Thyroid gland (tissue), 4 donors: ENCODE data around the gene TGOLN2. TPM values are rescaled to one million over a fixed set of nuclear protein-coding genes. Genes with fewer than 3 reads are reported as not detected.
"Not testable (repeated sequence)": the region's sequence is repeated elsewhere in the genome, so short reads cannot be mapped to it uniquely, and the experiment has no call there.

Experiments used
- DNase-seq, 2 donors: peaks; one replicate each; pipeline ENCODE4 v3.0.0-alpha.2; 2019
- H3K27ac ChIP-seq, 3 donors: fragments of 200-600 bp; sonication (generic); 1 replicate in 2 of 3; 2 replicates in 1 of 3; pipeline ENCODE4 v1.5.1; 2016 to 2019; ENCODE audit warnings: mild to moderate bottlenecking in 1 of 3, moderate library complexity in 1 of 3
- H3K27me3 ChIP-seq: fragments of 200-600 bp; sonication (generic); one replicate; pipeline ENCODE4 v1.5.1; 2019
- H3K36me3 ChIP-seq, 2 donors: fragments of 200-600 bp; sonication (generic); one replicate each; pipeline ENCODE4 v1.5.1; 2016 to 2019
- H3K4me1 ChIP-seq, 2 donors: fragments of 200-600 bp; sonication (generic); one replicate each; pipeline ENCODE4 v1.5.1; 2017 to 2019
- H3K4me3 ChIP-seq, 3 donors: fragments of 200-600 bp; sonication (generic); replicated peaks in 1 of 3; 1 replicate in 2 of 3; 2 replicates in 1 of 3; pipeline ENCODE4 v1.5.1; 2016; ENCODE audit warnings: mild to moderate bottlenecking in 1 of 3
- H3K9me3 ChIP-seq: fragments of 200-600 bp; sonication (generic); one replicate; pipeline ENCODE4 v1.5.1; 2017
- POLR2A ChIP-seq, 2 donors: fragments of 450-650 bp; IDR thresholded peaks; one replicate each; pipeline ENCODE4 v1.6.1; 2017; ENCODE audit warnings: antibody characterized with exemption in 2 of 2, mild to moderate bottlenecking in 2 of 2, moderate library complexity in 1 of 2
- WGBS, 2 donors: methylation state at CpG; one replicate each; pipeline ENCODE4 v1.1.5; 2017; 5-methylcytosine and 5-hydroxymethylcytosine counted together
- intact Hi-C: fragments of 100-400 bp; cut with DNase I; formaldehyde crosslinking; loops from one replicate; pipeline ENCODE4 v1.15.1; 2023
- total RNA-seq, 4 donors: library from RNA; depleted of rRNA; stranded (reverse); fragments of >200 nt; gene quantifications; one replicate each; pipeline ENCODE4 v1.2.3, GENCODE V29; 2016
- TF ChIP-seq, protein P1 (sequence below), 6 experiments: fragments of 200-600 bp in 3 of 6; fragments of 450-650 bp in 3 of 6; sonication (generic) in 3 of 6; IDR thresholded peaks; one replicate each; pipeline ENCODE4 v1.5.1; 2016 to 2019; ENCODE audit warnings: antibody characterized with exemption in 6 of 6, mild to moderate bottlenecking in 2 of 6, inconsistent platforms in 1 of 6, moderate library complexity in 1 of 6

TGOLN2 gene
- total RNA-seq, 4 donors from 2014 or later, result 146 to 207 (median 162) TPM

DNA sequence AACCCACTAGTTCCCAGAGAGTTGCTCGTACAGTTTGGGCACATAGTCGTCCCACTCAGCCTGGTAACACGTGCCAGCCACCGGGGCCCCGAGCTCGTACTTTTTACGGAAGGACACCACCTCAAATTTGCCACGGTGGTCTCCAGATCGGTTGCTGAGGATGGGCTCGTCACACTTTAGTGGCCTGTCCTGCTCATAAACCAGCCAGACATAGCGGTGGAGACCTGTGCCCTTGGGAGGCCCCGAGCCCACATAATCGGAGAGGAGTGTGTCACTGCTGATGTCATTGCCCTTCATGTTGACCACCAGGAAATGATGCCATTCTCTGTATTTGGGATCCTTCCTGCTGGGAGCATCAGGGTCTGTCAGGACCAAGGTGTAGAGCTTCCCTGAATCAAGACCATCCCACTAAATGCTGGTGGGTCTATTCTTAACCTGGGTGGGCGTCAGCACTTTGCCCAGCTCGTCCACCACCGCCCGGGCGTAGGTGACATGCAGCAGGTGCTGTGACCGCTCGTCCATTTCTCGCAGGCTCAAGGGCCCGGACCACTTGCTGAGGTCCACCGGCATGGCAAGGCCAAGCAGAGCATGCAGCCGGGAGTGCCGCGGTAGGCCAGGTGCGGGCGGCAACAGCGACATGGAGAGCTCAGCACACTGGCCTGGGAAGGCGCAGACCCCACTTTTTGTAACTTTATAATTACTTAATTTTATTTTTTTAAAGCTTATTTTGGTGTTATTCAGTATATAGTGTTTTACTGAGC is 13.7 kb upstream of the TGOLN2 start:
- TF ChIP-seq POLR2A (IDR thresholded peaks at IDR 0.05), result no peak
- TF ChIP-seq, protein P1, sequence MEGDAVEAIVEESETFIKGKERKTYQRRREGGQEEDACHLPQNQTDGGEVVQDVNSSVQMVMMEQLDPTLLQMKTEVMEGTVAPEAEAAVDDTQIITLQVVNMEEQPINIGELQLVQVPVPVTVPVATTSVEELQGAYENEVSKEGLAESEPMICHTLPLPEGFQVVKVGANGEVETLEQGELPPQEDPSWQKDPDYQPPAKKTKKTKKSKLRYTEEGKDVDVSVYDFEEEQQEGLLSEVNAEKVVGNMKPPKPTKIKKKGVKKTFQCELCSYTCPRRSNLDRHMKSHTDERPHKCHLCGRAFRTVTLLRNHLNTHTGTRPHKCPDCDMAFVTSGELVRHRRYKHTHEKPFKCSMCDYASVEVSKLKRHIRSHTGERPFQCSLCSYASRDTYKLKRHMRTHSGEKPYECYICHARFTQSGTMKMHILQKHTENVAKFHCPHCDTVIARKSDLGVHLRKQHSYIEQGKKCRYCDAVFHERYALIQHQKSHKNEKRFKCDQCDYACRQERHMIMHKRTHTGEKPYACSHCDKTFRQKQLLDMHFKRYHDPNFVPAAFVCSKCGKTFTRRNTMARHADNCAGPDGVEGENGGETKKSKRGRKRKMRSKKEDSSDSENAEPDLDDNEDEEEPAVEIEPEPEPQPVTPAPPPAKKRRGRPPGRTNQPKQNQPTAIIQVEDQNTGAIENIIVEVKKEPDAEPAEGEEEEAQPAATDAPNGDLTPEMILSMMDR (IDR thresholded peaks at IDR 0.05), result no peak
- H3K9me3 ChIP-seq, result no peaks in the 10 kb centered on the region
- H3K4me3 ChIP-seq, result no peak overlapping the region
- WGBS, 2 donors, result 95 to 97% methylated on average over 29 to 30 of the region's 30 CpGs
- no peaks in the 10 kb centered on the region for H3K4me1 ChIP-seq
- peaks cover 27 to 29% of the 10 kb centered on the region in 2 donors for H3K36me3 ChIP-seq
- H3K27ac ChIP-seq, result no peak overlapping the region
- no peak for DNase-seq
- no peaks in the 10 kb centered on the region for H3K27me3 ChIP-seq
- intact Hi-C loops, result no loop called here

DNA sequence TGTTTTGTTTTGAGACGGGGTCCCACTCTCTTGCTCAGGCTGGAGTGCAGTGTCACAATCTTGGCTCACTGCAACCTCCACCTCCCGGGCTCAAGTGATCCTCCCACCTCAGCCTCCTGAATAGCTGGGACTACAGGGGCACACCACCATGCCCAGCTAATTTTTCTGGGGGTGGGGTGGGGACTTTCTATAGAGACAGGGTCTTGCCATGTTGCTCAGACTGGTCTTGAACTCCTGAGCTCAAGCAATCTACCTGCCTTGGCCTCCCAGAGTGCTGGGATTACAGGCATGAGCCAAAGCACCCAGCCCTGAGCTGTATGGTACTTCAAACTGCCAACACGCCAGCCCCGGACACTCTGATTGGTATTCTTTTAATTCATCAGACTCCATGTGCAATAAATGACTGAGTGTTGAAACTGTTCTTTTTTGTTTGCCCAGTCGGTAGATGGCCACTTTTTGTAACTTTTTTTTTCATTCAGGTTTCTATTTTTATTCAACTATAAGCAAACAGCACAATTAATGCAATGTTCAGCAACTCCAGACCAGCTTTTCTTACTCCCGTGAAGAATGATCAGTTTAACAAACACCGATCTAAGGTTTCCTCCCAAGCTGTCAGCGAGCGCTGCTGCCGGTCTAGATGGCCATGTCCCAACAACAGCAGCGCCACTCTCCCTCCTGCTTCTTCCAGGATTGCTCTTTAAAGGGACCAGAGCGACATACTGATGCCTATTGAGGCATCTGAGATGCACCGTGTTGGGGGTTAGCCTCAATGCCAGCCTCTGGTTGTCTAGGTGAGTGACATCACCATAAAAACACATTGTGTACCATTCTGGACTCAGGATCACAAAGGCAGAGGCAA is 12.5 kb upstream of the TGOLN2 start:
- peak in 1 of 2 donors; percentile 24 for DNase-seq
- Histone ChIP-seq H3K27me3 (no peaks in the 10 kb centered on the region), H3K4me1 (no peaks in the 10 kb centered on the region), H3K4me3 (no peak overlapping the region), H3K9me3 (no peaks in the 10 kb centered on the region), H3K36me3 (peaks cover 15 to 17% of the 10 kb centered on the region in 2 donors), H3K27ac (no peak overlapping the region)
- intact Hi-C loops, result no loop called here
- no peak for TF ChIP-seq POLR2A (IDR thresholded peaks at IDR 0.05)
- TF ChIP-seq, protein P1 (IDR thresholded peaks at IDR 0.05), result no peak
- 38 to 41% methylated on average over 13 of the region's 13 CpGs for WGBS, 2 donors

DNA sequence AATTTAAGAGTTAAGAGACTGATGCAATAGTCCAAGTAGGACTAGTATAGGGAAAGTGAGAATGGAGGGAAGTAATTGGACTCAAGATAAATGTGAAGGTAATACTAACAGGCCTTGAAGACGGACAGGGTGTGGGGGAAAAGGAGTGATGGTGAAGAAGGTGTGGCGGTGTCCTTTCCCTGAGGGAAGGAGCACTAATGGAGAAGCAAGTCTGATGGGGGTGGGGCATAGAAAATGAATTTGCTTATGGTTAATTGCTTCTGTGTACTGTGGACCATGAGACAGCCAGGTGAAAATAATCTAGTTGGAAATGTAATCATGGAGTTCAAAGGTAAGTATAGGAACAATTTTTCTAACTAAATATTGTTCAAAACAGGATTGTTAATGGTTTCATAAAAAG is 7.1 kb upstream of the TGOLN2 start:
- H3K36me3 ChIP-seq, result no peaks in the 10 kb centered on the region
- no peaks in the 10 kb centered on the region for H3K9me3 ChIP-seq
- TF ChIP-seq, protein P1 (IDR thresholded peaks at IDR 0.05), result no peak
- no peak for TF ChIP-seq POLR2A (IDR thresholded peaks at IDR 0.05)
- intact Hi-C loops, result no loop called here
- H3K27me3 ChIP-seq, result no peaks in the 10 kb centered on the region
- no peak overlapping the region for H3K4me3 ChIP-seq
- 49 to 73% methylated on average over 2 of the region's 2 CpGs for WGBS, 2 donors
- no peaks in the 10 kb centered on the region for H3K4me1 ChIP-seq
- no peak overlapping the region for H3K27ac ChIP-seq
- no peak for DNase-seq

DNA sequence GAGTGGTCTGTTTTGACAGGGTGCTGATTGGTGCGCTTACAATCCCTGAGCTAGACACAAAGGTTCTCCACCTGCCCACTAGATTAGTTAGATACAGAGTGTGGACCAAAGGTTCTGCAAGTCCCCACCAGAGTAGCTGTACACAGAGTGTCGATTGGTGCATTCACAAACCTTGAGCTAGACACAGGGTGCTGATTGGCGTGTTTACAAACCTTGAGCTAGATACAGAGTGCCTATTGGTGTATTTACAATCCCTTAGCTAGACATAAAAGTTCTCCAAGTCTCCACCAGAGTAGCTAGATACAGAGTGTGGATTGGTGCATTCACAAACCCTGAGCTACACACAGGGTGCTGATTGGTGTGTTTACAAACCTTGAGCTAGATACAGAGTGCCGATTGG is 6.1 kb upstream of the TGOLN2 start:
- H3K27ac ChIP-seq, H3K4me1 ChIP-seq, H3K9me3 ChIP-seq, DNase-seq, H3K27me3 ChIP-seq, H3K36me3 ChIP-seq, intact Hi-C loops, H3K4me3 ChIP-seq: not testable (repeated sequence)
- WGBS, 2 donors, result 96% methylated on average over 3 to 4 of the region's 4 CpGs

DNA sequence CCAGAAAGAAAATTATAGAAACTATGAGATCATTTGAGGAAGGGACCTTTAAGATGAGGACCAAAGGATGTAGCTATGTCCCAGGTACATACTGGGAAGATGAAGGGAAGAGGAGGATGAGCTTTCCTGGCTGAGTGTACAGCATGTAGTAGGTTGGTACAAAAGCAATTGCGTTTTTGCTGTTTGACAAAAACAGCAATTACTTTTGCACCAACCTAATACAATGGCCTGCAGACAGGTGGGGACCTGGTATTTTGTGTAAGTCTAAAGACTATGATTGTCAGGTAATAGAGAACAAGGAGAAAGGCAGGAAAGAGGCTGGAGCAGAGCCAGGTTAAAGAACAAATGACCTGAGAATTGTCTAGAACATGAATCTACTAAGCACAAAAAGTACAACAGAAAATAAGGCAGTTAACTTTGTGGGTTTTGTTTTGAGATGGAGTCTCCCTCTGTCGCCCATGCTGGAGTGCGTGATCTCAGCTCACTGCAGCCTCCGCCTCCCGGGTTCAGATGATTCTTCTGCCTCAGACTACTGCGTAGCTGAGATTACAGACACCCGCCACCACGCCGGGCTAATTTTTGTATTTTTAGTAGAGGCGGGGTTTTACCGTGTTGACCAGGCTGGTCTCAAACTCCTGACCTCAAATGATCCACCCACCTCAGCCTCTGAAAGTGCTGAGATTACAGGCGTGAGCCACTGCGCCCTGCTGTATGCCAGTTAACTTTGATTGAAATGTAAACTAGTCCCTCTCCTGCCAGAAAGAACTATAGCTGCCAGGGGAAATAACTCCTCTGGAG is 3.2 kb upstream of the TGOLN2 start:
- Histone ChIP-seq H3K4me3 (no peak overlapping the region), H3K4me1 (peaks cover 19% of the 10 kb centered on the region in 2 donors), H3K27me3 (no peaks in the 10 kb centered on the region), H3K36me3 (no peaks in the 10 kb centered on the region), H3K27ac (no peak overlapping the region), H3K9me3 (no peaks in the 10 kb centered on the region)
- intact Hi-C loops, result no loop called here
- DNase-seq, result no peak
- WGBS, 2 donors, result 71 to 84% methylated on average over 13 of the region's 13 CpGs
- TF ChIP-seq, protein P1 (IDR thresholded peaks at IDR 0.05), result no peak
- TF ChIP-seq POLR2A (IDR thresholded peaks at IDR 0.05), result no peak

DNA sequence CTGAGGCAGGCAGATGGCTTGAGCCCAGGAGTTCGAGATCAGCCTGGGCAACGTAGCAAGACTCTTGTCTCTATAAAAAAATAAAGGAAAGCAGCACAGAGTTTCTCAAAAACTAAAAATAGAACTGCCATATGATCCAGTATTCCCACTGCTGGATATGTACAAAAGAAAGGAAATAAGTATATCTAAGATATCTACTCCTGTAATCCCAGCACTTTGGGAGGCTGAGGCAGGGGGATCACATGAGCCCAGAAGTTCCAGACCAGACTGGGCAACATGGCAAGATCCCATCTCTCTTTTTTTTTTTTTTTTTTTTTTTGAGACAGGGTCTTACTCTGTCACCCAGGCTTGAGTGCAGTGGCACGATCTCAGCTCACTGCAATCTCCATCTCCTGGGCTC is 1.9 kb upstream of the TGOLN2 start:
- WGBS, 2 donors, result 84 to 89% methylated on average over 3 of the region's 3 CpGs
- intact Hi-C loops, result loop anchor here (10.0 kb wide), 1 partner anchor 215 kb away; no protein-coding TSS in a partner anchor

More for the DNA sequence above, 1.9 kb upstream of the TGOLN2 start:
- peaks cover 32% of the 10 kb centered on the region in 2 donors for H3K4me1 ChIP-seq
- H3K36me3 ChIP-seq, H3K9me3 ChIP-seq, H3K4me3 ChIP-seq, H3K27me3 ChIP-seq, H3K27ac ChIP-seq, DNase-seq: not testable (repeated sequence)
